ENCODE results near the gene TPST1.

DNA sequence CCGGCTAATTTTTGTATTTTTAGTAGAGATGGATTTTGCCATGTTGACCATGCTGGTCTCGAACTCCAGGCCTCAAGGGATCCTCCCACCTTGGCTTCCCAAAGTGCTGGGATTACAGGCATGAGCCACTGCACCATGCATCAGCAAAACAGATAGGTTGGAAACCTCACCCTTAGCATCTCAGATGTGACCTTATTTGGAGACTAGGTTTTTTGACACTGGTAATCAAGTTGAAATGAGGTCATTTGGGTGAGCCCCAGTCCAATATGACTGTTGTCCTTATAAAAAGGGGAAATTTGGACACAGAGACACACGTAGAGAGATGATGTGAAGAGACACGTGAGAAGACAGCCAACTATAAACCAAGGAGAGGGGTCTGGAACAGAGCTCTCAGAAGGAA, 42.5 kb upstream of the TPST1 start:
- TF ChIP-seq GATA3 (IDR thresholded peaks at IDR 0.05; ENCODE audit: low read depth, low read length), result no peak
- TF ChIP-seq GATA2 (IDR thresholded peaks at IDR 0.05; ENCODE audit: low read depth, low read length), result no peak
